ENCODE results near the gene TCEAL2. TPM values are rescaled to one million over a fixed set of nuclear protein-coding genes. Genes with fewer than 3 reads are reported as not detected.
"Not testable (repeated sequence)": the region's sequence is repeated elsewhere in the genome, so short reads cannot be mapped to it uniquely, and the experiment has no call there.

TCEAL2 gene
- polyA plus RNA-seq: 6.6 TPM
- long read RNA-seq, donor 1: 0 reads
- long read RNA-seq, donor 2, partial matches to known transcripts: 0 of 4 reads
- long read RNA-seq, donor 2, other reads (novel, unspliced or antisense): 0 of 4 reads
- long read RNA-seq, donor 3, partial matches to known transcripts: 0 of 1 reads
- long read RNA-seq, donor 3, other reads (novel, unspliced or antisense): 0 of 1 reads
- long read RNA-seq, donor 4: 0 reads
- long read RNA-seq, donor 5, partial matches to known transcripts: 0 of 4 reads
- long read RNA-seq, donor 5, other reads (novel, unspliced or antisense): 0 of 4 reads
- long read RNA-seq, donor 6, partial matches to known transcripts: 0 of 1 reads
- long read RNA-seq, donor 6, other reads (novel, unspliced or antisense): 0 of 1 reads
- long read RNA-seq, donor 7, partial matches to known transcripts: 0 of 1 reads
- long read RNA-seq, donor 7, other reads (novel, unspliced or antisense): 0 of 1 reads
- long read RNA-seq, donor 8, transcript TCEAL2-202 (3 exons, 1,100 nt): major isoform, 5 of 5 reads
- long read RNA-seq, donor 8, partial matches to known transcripts: 0 of 5 reads
- long read RNA-seq, donor 8, other reads (novel, unspliced or antisense): 0 of 5 reads
- long read RNA-seq, donor 9, partial matches to known transcripts: 0 of 5 reads
- long read RNA-seq, donor 9, other reads (novel, unspliced or antisense): 0 of 5 reads
- long read RNA-seq, donor 10, partial matches to known transcripts: 0 of 3 reads
- long read RNA-seq, donor 10, other reads (novel, unspliced or antisense): 0 of 3 reads
- long read RNA-seq, donor 11: 0 reads

DNA sequence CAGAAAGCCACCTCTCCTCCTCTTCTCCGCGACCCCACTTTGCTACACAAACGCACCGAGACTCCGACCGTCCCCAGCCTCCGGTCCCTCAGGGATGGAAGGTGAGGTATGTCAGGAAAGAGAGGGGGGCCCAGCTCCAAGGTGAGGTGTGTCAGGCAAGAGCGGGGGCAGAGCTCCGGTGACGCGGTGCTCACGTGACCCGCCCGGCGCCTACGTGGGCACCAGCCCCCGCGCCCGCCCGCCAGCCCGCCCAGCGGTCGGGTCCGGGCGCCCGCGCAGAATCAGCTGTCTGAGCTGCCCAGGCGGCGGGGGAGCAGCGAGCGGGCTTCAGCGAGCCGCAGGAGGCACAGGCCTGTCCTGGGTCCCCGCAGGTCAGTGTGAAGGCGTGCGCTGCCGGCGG is at the start of gene TCEAL2:
Gene TCEAL2, plus strand, starts transcription at position 244 of the 400 bp plus-strand sequence. CDS start 1,152 bp downstream, outside the sequence.
- H3K4me3 ChIP-seq (ENCODE audit: low read length); H3K27ac ChIP-seq (ENCODE audit: low read length); H3K9me3 ChIP-seq (ENCODE audit: control insufficient read depth, low read depth, low read length); H3K27me3 ChIP-seq (ENCODE audit: control insufficient read depth, insufficient read depth, low read length); H3K36me3 ChIP-seq (ENCODE audit: control insufficient read depth, insufficient read depth, low read length); H3K4me1 ChIP-seq (ENCODE audit: control insufficient read depth, insufficient read depth, low read length): not testable (repeated sequence)
- WGBS (ENCODE audit: insufficient coverage, low lambda C conversion rate): no CpG with 5 or more reads among the region's 38 CpGs
- DNase-seq: peak in 1 of 2 donors; percentile 6

DNA sequence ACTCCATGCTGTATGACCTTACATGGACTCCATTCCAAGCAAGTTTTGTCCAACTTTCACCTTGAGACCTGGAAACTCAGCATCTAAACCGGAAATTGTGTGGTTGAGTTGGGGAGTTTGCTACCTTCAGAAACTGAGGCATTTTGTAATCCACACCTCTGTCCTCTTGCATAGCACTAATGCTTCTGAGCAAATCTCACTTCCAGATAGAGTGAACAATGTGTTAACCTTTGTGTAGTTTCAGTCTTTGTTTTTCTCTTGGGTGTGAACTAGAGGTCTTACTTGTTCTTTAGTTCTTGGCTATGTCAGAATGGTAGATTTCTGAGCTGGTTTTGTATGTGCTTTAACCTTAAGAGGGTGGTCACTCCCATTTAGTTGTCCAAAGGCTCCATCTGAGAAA is 48.1 kb upstream of the TCEAL2 start:
- H3K36me3 ChIP-seq (ENCODE audit: control insufficient read depth, insufficient read depth, low read length): no peaks in the 10 kb centered on the region
- no peak for DNase-seq
- no peaks in the 10 kb centered on the region for H3K4me1 ChIP-seq (ENCODE audit: control insufficient read depth, insufficient read depth, low read length)
- WGBS (ENCODE audit: insufficient coverage, low lambda C conversion rate): no CpG with 5 or more reads among the region's 1 CpG
- H3K4me3 ChIP-seq (ENCODE audit: low read length): no peak overlapping the region
- H3K9me3 ChIP-seq (ENCODE audit: control insufficient read depth, low read depth, low read length): no peaks in the 10 kb centered on the region
- H3K27me3 ChIP-seq (ENCODE audit: control insufficient read depth, insufficient read depth, low read length): no peaks in the 10 kb centered on the region
- H3K27ac ChIP-seq (ENCODE audit: low read length): no peak overlapping the region

DNA sequence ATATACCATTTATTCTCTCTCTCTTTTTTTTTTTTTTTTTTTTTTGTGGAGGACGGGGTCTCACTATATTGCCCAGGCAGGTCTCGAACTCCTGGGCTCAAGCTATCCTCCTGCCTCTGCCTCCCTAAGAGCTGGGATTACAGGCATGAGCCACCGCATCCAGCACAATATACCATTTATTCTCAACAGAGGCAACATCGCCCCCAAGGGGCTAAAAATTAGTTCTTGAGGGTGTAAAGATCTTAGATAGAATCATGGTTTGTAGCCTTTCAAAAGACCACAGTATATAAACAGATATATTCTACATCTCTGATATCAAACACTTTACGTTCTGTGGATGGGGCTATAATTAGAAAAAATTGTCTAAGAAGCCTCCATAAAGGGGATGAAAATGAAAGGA is 39.8 kb upstream of the TCEAL2 start:
- no peaks in the 10 kb centered on the region for H3K9me3 ChIP-seq (ENCODE audit: control insufficient read depth, low read depth, low read length)
- H3K27ac ChIP-seq (ENCODE audit: low read length): no peak overlapping the region
- no peak overlapping the region for H3K4me3 ChIP-seq (ENCODE audit: low read length)
- H3K27me3 ChIP-seq (ENCODE audit: control insufficient read depth, insufficient read depth, low read length): no peaks in the 10 kb centered on the region
- DNase-seq: no peak
- H3K36me3 ChIP-seq (ENCODE audit: control insufficient read depth, insufficient read depth, low read length): no peaks in the 10 kb centered on the region
- WGBS (ENCODE audit: insufficient coverage, low lambda C conversion rate): no CpG with 5 or more reads among the region's 5 CpGs
- no peaks in the 10 kb centered on the region for H3K4me1 ChIP-seq (ENCODE audit: control insufficient read depth, insufficient read depth, low read length)

DNA sequence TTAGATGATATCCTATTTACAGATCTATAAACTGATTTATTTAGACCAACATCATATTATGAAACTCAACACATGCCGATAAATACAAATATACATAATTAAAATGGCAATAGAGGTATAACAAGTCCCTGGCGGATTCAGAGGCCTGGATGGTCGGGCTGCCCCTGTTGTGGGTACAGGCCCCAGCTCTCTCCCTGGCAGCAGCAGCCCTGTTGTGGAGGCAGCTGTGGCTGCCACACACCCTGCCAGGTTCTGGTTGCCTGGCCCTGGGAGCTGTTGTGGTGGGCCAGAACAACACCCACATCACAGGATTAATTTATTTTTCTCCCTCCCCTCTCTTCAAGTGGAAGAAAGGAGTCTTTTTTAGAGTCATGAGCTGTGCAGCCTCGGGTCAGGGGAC is 12.1 kb upstream of the TCEAL2 start:
- no peaks in the 10 kb centered on the region for H3K4me1 ChIP-seq (ENCODE audit: control insufficient read depth, insufficient read depth, low read length)
- H3K27me3 ChIP-seq (ENCODE audit: control insufficient read depth, insufficient read depth, low read length): no peaks in the 10 kb centered on the region
- H3K4me3 ChIP-seq (ENCODE audit: low read length): no peak overlapping the region
- no peak overlapping the region for H3K27ac ChIP-seq (ENCODE audit: low read length)
- DNase-seq: no peak
- H3K36me3 ChIP-seq (ENCODE audit: control insufficient read depth, insufficient read depth, low read length): no peaks in the 10 kb centered on the region
- no CpG with 5 or more reads among the region's 4 CpGs for WGBS (ENCODE audit: insufficient coverage, low lambda C conversion rate)
- H3K9me3 ChIP-seq (ENCODE audit: control insufficient read depth, low read depth, low read length): no peaks in the 10 kb centered on the region

DNA sequence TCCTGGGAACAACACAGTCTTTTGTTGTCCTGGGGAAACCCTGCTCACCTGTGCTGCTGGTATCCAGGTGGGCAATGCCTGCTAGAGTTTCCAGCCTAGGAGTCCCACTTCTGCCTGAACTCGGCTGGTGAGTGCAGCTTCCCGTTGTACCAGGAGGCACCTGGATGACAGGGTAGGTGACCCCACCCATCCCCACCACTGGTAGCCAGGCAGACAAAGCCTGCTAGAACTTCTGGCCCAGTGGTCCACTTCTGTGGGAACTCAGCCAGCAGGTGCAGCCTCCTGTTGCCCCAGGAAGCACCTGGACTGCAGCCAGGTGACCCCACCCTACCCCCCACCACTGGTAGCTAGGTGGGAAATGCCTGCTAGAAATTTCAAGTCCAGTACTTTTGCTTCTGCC is 9.7 kb upstream of the TCEAL2 start:
- WGBS (ENCODE audit: insufficient coverage, low lambda C conversion rate): no CpG with 5 or more reads among the region's 2 CpGs

DNA sequence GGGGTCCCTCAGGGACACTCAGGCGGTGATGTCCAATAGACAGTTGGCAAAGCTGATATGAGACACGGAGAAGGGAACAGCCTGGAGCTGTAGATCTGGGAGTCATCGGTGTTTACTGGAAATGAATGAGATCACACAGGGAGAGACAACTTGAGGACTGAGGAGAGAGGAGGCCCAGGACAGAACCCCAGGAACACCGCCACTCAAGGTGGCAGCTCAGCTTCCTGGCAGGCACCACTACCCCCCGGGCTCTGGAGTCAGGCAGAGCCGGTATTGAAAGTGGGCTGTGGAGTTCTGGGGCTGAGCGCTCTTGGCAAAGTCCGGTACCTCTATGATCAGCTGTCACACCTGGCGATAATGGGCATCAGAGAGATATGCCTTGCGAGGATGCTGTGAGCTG is 465 bp upstream of the TCEAL2 start:
- H3K4me1 ChIP-seq (ENCODE audit: control insufficient read depth, insufficient read depth, low read length); H3K27me3 ChIP-seq (ENCODE audit: control insufficient read depth, insufficient read depth, low read length); H3K36me3 ChIP-seq (ENCODE audit: control insufficient read depth, insufficient read depth, low read length); H3K4me3 ChIP-seq (ENCODE audit: low read length); H3K27ac ChIP-seq (ENCODE audit: low read length); DNase-seq; H3K9me3 ChIP-seq (ENCODE audit: control insufficient read depth, low read depth, low read length): not testable (repeated sequence)
- no CpG with 5 or more reads among the region's 10 CpGs for WGBS (ENCODE audit: insufficient coverage, low lambda C conversion rate)

More for the DNA sequence above, 9.7 kb upstream of the TCEAL2 start:
- H3K27me3 ChIP-seq (ENCODE audit: control insufficient read depth, insufficient read depth, low read length): no peaks in the 10 kb centered on the region
- DNase-seq: no peak
- H3K27ac ChIP-seq (ENCODE audit: low read length): no peak overlapping the region
- H3K4me1 ChIP-seq (ENCODE audit: control insufficient read depth, insufficient read depth, low read length): no peaks in the 10 kb centered on the region
- no peaks in the 10 kb centered on the region for H3K9me3 ChIP-seq (ENCODE audit: control insufficient read depth, low read depth, low read length)
- H3K4me3 ChIP-seq (ENCODE audit: low read length): no peak overlapping the region
- no peaks in the 10 kb centered on the region for H3K36me3 ChIP-seq (ENCODE audit: control insufficient read depth, insufficient read depth, low read length)

DNA sequence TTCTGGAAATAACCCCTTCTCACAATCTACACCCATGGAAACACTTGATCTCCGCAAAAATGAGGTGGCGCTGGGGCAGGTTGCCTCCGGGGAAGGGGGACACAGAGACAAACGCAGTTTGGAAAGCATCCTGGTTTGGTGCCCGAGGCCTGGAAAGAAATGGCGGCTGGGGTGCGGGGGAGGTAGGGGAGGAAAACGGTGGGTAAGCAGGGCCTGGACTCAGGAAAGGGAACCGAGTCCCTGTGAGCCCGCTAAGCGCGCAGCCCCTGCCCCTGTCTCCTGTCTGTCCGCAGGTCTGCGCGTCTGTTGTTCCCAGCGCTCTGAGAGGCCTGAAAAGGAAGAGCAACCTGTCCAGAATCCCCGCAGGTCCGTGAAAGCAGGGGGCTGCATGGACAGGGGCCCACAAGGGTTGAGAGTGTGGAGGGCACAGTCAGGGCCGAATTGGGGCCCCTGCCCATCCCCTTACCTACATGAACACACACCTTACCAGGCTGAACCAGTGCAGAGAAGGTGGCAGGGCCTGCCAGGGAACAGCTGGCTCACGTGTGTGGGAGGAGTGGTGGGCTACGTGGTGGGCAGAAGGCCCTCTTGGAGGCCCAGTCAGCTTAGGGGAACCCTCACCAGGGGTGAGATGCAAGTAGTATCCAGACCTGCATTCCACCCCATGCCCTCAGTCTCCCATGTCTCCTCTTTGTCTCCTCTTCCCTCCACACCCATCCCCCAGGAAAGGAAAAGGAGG is 770 bp downstream of the TCEAL2 start:
- not testable (repeated sequence) for H3K27ac ChIP-seq (ENCODE audit: low read length); H3K9me3 ChIP-seq (ENCODE audit: control insufficient read depth, low read depth, low read length); H3K36me3 ChIP-seq (ENCODE audit: control insufficient read depth, insufficient read depth, low read length); H3K4me3 ChIP-seq (ENCODE audit: low read length); H3K4me1 ChIP-seq (ENCODE audit: control insufficient read depth, insufficient read depth, low read length); DNase-seq; H3K27me3 ChIP-seq (ENCODE audit: control insufficient read depth, insufficient read depth, low read length)
- no CpG with 5 or more reads among the region's 21 CpGs for WGBS (ENCODE audit: insufficient coverage, low lambda C conversion rate)

DNA sequence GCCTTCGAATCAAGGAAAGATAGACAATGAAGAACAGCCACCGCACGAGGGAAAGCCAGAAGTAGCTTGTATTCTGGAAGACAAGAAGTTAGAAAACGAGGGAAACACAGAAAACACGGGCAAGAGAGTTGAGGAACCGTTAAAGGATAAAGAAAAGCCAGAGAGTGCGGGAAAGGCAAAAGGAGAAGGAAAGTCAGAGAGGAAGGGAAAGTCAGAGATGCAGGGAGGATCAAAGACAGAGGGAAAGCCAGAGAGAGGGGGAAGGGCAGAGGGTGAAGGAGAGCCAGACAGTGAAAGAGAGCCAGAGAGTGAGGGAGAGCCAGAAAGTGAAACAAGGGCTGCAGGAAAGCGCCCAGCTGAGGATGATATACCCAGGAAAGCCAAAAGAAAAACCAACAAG is 1.4 kb downstream of the TCEAL2 start:
- DNase-seq: no peak
- 92% methylated on average over 2 of the region's 8 CpGs for WGBS (ENCODE audit: insufficient coverage, low lambda C conversion rate)
- Histone ChIP-seq H3K36me3 (ENCODE audit: control insufficient read depth, insufficient read depth, low read length) (no peaks in the 10 kb centered on the region), H3K4me3 (ENCODE audit: low read length) (no peak overlapping the region), H3K9me3 (ENCODE audit: control insufficient read depth, low read depth, low read length) (no peaks in the 10 kb centered on the region), H3K4me1 (ENCODE audit: control insufficient read depth, insufficient read depth, low read length) (no peaks in the 10 kb centered on the region), H3K27me3 (ENCODE audit: control insufficient read depth, insufficient read depth, low read length) (peaks cover 9% of the 10 kb centered on the region), H3K27ac (ENCODE audit: low read length) (no peak overlapping the region)

DNA sequence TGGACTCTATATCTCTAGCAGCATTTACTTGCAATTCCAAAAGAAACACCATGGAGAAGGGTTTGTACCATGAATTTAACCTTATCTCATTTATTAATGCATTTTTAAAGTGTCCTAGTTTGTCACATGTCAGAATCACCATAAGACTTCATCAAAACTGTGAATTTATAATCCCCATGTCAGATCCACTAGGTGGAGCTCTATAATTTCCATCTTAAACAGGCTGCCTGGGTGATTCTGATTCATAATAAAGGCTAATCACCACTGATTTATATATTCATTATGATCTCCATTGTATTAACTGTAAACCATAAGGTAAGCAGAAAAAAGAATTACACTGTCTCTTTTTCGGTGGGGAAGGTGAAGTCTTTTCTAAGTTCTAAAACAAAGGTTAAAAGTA is 4.0 kb downstream of the TCEAL2 start:
- Histone ChIP-seq H3K9me3 (ENCODE audit: control insufficient read depth, low read depth, low read length) (no peaks in the 10 kb centered on the region), H3K4me1 (ENCODE audit: control insufficient read depth, insufficient read depth, low read length) (no peaks in the 10 kb centered on the region), H3K36me3 (ENCODE audit: control insufficient read depth, insufficient read depth, low read length) (no peaks in the 10 kb centered on the region), H3K27me3 (ENCODE audit: control insufficient read depth, insufficient read depth, low read length) (peaks cover 9% of the 10 kb centered on the region), H3K27ac (ENCODE audit: low read length) (no peak overlapping the region), H3K4me3 (ENCODE audit: low read length) (no peak overlapping the region)
- no CpG with 5 or more reads among the region's 1 CpG for WGBS (ENCODE audit: insufficient coverage, low lambda C conversion rate)
- no peak for DNase-seq

DNA sequence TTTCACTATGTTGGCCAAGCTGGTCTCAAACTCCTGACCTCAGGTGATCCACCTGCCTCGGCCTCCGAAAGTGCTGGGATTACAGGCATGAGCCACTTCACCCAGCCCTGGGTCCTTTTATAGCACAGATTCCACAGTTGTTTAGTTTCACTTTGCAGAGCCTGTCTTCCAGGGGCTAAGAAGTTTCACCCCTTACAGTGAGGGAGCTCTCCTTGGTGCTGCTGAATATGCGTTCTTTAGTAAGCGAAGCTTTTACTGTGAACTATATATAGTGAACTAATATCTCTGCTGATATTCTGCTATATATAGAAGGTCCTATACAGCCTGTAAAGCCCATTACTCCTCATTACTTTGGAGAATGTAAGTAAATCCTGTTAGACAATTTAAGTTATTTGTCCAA is 12.6 kb downstream of the TCEAL2 start:
- Histone ChIP-seq H3K4me1 (ENCODE audit: control insufficient read depth, insufficient read depth, low read length) (no peaks in the 10 kb centered on the region), H3K9me3 (ENCODE audit: control insufficient read depth, low read depth, low read length) (no peaks in the 10 kb centered on the region), H3K27ac (ENCODE audit: low read length) (no peak overlapping the region), H3K36me3 (ENCODE audit: control insufficient read depth, insufficient read depth, low read length) (no peaks in the 10 kb centered on the region), H3K27me3 (ENCODE audit: control insufficient read depth, insufficient read depth, low read length) (peaks cover 8% of the 10 kb centered on the region), H3K4me3 (ENCODE audit: low read length) (no peak overlapping the region)
- DNase-seq: peak in 1 of 2 donors; percentile 2
- no CpG with 5 or more reads among the region's 4 CpGs for WGBS (ENCODE audit: insufficient coverage, low lambda C conversion rate)
